H1 (cell line): Measurements from ENCODE around the gene C2orf42. TPM values are rescaled to one million over a fixed set of nuclear protein-coding genes. Genes with fewer than 3 reads are reported as not detected.

Experiments
- CTCF ChIA-PET: fragments of 300-600 bp; sonication (Branson Sonifier 250); formaldehyde crosslinking; loops from one replicate; lab custom pipeline; 2021; ENCODE audit not compliant: partially characterized antibody; lab: Charles Lee
- POLR2A ChIA-PET: fragments of 300-600 bp; sonication (Branson Sonifier 250); formaldehyde crosslinking; loops from one replicate; lab custom pipeline; 2021; ENCODE audit warnings: inconsistent platforms; ENCODE audit not compliant: partially characterized antibody; lab: Charles Lee
- DNase-seq, 2 experiments: peaks; one replicate each; pipeline versions ENCODE4 v3.0.0 to v3.0.0-alpha.2; 2010 to 2022; ENCODE audit warnings: low spot score in 2 of 2, low read depth in 1 of 2, mixed read lengths in 1 of 2
- FAIRE-seq: peaks from 2 replicates; lab custom pipeline; 2011; peaks lifted over from hg19 to GRCh38; lab: Jason Lieb, UNC
- H2AFZ ChIP-seq: 2 replicates; pipeline ENCODE4 v1.8.1; 2012; ENCODE audit warnings: low read length, inconsistent platforms
- H2AK5ac ChIP-seq: 2 replicates; pipeline ENCODE4 v1.6.1; 2013; ENCODE audit warnings: low read depth, low read length
- H2BK120ac ChIP-seq: replicated peaks from 2 replicates; pipeline ENCODE3; 2013; ENCODE audit warnings: low read depth, low read length, inconsistent platforms
- H2BK12ac ChIP-seq: 2 replicates; pipeline ENCODE4 v1.6.1; 2013; ENCODE audit warnings: low read depth, low read length
- H2BK15ac ChIP-seq: 2 replicates; pipeline ENCODE4 v1.6.1; 2013; ENCODE audit warnings: low read length
- H2BK20ac ChIP-seq: 2 replicates; pipeline ENCODE4 v1.6.1; 2013; ENCODE audit warnings: low read length
- H2BK5ac ChIP-seq: 2 replicates; pipeline ENCODE4 v1.6.1; 2013; ENCODE audit warnings: low read depth, low read length
- H3K14ac ChIP-seq: 2 replicates; pipeline ENCODE4 v1.6.1; 2013; ENCODE audit warnings: inconsistent platforms; ENCODE audit not compliant: insufficient read length
- H3K18ac ChIP-seq: 2 replicates; pipeline ENCODE4 v1.6.1; 2013; ENCODE audit warnings: low read length; ENCODE audit errors: extremely low read depth
- H3K23ac ChIP-seq: 2 replicates; pipeline ENCODE4 v1.6.1; 2013; ENCODE audit warnings: inconsistent platforms; ENCODE audit not compliant: insufficient read length
- H3K23me2 ChIP-seq: 2 replicates; pipeline ENCODE4 v1.6.1; 2013; ENCODE audit warnings: low read depth, low read length
- H3K27ac ChIP-seq: 2 replicates; pipeline ENCODE4 v1.6.1; 2011; ENCODE audit warnings: low read depth, low read length, inconsistent platforms
- H3K27me3 ChIP-seq, 4 experiments: replicated peaks in 1 of 4; 1 replicate in 1 of 4; 2 replicates in 3 of 4; pipeline versions ENCODE4 v1.6.1 to v1.8.1; 2011 to 2013; ENCODE audit warnings: low read length in 3 of 4, mild to moderate bottlenecking in 3 of 4, inconsistent platforms in 2 of 4, mixed read lengths in 2 of 4, moderate library complexity in 1 of 4; ENCODE audit not compliant: control insufficient read depth in 3 of 4, insufficient read depth in 3 of 4; ENCODE audit errors: extremely low read depth in 1 of 4
- H3K36me3 ChIP-seq, 4 experiments: 2 replicates each; pipeline versions ENCODE4 v1.6.1 to v1.8.1; 2011 to 2013; ENCODE audit warnings: mild to moderate bottlenecking in 4 of 4, low read length in 3 of 4, moderate library complexity in 2 of 4, control low read depth in 1 of 4, inconsistent platforms in 1 of 4; ENCODE audit not compliant: insufficient read depth in 4 of 4, control insufficient read depth in 2 of 4
- H3K4ac ChIP-seq: replicated peaks from 2 replicates; pipeline ENCODE3; 2013; ENCODE audit warnings: low read length, low read depth, mixed read lengths, inconsistent platforms; ENCODE audit not compliant: insufficient read length
- H3K4me1 ChIP-seq, 4 experiments: replicated peaks in 1 of 4; 1 replicate in 1 of 4; 2 replicates in 3 of 4; pipeline versions ENCODE4 v1.6.1 to v1.8.1; 2011 to 2013; ENCODE audit warnings: low read length in 3 of 4, inconsistent platforms in 2 of 4, mixed read lengths in 1 of 4; ENCODE audit not compliant: insufficient read depth in 4 of 4, control insufficient read depth in 3 of 4
- H3K4me2 ChIP-seq, 2 experiments: 2 replicates each; pipeline versions ENCODE4 v1.6.1 to v1.8.1; 2011 to 2013; ENCODE audit warnings: low read depth in 2 of 2, low read length in 2 of 2, control low read depth in 1 of 2, inconsistent platforms in 1 of 2, mild to moderate bottlenecking in 1 of 2; ENCODE audit not compliant: insufficient read depth in 1 of 2
- H3K4me3 ChIP-seq, 4 experiments: fragments of 200-600, 300-600 bp in 1 of 4; sonication (generic), shearing (Covaris generic), sonication (Bioruptor Twin) in 1 of 4; 2 replicates each; pipeline versions ENCODE4 v1.5.1 to v1.8.1; 2011 to 2016; ENCODE audit warnings: low read length in 4 of 4, low read depth in 3 of 4, control low read depth in 2 of 4, inconsistent platforms in 2 of 4, mild to moderate bottlenecking in 2 of 4, mixed read lengths in 1 of 4, moderate library complexity in 1 of 4; ENCODE audit not compliant: insufficient read depth in 2 of 4; ENCODE audit errors: extremely low read depth in 1 of 4
- H3K56ac ChIP-seq: replicated peaks from 2 replicates; pipeline ENCODE3; 2013; ENCODE audit warnings: low read depth, mild to moderate bottlenecking, mixed read lengths, low read length, inconsistent platforms; ENCODE audit not compliant: insufficient read length
- H3K79me1 ChIP-seq: 2 replicates; pipeline ENCODE4 v1.6.1; 2013; ENCODE audit warnings: low read depth, low read length, control low read depth
- H3K79me2 ChIP-seq, 2 experiments: 2 replicates each; pipeline versions ENCODE4 v1.6.1 to v1.8.1; 2012 to 2013; ENCODE audit warnings: low read length in 2 of 2, mild to moderate bottlenecking in 2 of 2, inconsistent platforms in 1 of 2; ENCODE audit not compliant: insufficient read depth in 2 of 2, control insufficient read depth in 1 of 2
- H3K9ac ChIP-seq, 4 experiments: replicated peaks in 1 of 4; 1 replicate in 1 of 4; 2 replicates in 3 of 4; pipeline versions ENCODE4 v1.6.1 to v1.8.1; 2011 to 2013; ENCODE audit warnings: low read depth in 3 of 4, low read length in 3 of 4, control low read depth in 2 of 4, mild to moderate bottlenecking in 2 of 4, moderate library complexity in 2 of 4, inconsistent platforms in 1 of 4; ENCODE audit errors: extremely low read depth in 1 of 4
- H3K9me3 ChIP-seq, 2 experiments: 2 replicates each; pipeline versions ENCODE4 v1.6.1 to v1.8.1; 2012 to 2013; ENCODE audit warnings: mild to moderate bottlenecking in 2 of 2, moderate library complexity in 2 of 2, control low read depth in 1 of 2, inconsistent platforms in 1 of 2, low read depth in 1 of 2, low read length in 1 of 2, mixed read lengths in 1 of 2; ENCODE audit not compliant: insufficient read depth in 2 of 2
- H4K20me1 ChIP-seq, 2 experiments: replicated peaks in 1 of 2; 2 replicates each; pipeline versions ENCODE3 to v1.8.1; 2011 to 2013; ENCODE audit warnings: inconsistent platforms in 2 of 2, low read length in 2 of 2, mild to moderate bottlenecking in 1 of 2; ENCODE audit not compliant: insufficient read depth in 2 of 2, control insufficient read depth in 1 of 2
- H4K5ac ChIP-seq: 2 replicates; pipeline ENCODE4 v1.6.1; 2013; ENCODE audit warnings: low read length, low read depth, mixed read lengths, inconsistent platforms; ENCODE audit not compliant: insufficient read length
- H4K8ac ChIP-seq: 2 replicates; pipeline ENCODE4 v1.8.0; 2013; ENCODE audit warnings: mild to moderate bottlenecking, moderate library complexity, low read length, inconsistent platforms; ENCODE audit not compliant: insufficient read depth; ENCODE audit errors: extremely low read depth
- H4K91ac ChIP-seq: replicated peaks from 2 replicates; pipeline ENCODE3; 2013; ENCODE audit warnings: low read length, mixed read lengths, inconsistent platforms; ENCODE audit not compliant: insufficient read length
- KDM5A ChIP-seq: fragments of 200-600 bp; IDR thresholded peaks from 2 replicates; pipeline ENCODE4 v1.7.1; 2012; ENCODE audit warnings: mild to moderate bottlenecking, low read length, inconsistent platforms, mixed read lengths
- POLR2A ChIP-seq, 2 experiments: IDR thresholded peaks; 1 replicate in 1 of 2; 2 replicates in 1 of 2; pipeline ENCODE4 v1.6.1; 2011; ENCODE audit warnings: low read depth in 2 of 2, low read length in 2 of 2, mild to moderate bottlenecking in 2 of 2; ENCODE audit errors: control extremely low read depth in 1 of 2
- POLR2AphosphoS5 ChIP-seq: IDR thresholded peaks from 2 replicates; pipeline ENCODE4 v1.6.1; 2011; ENCODE audit warnings: low read depth, low read length
- SP4 ChIP-seq: IDR thresholded peaks from 2 replicates; pipeline ENCODE4 v1.6.1; 2012; ENCODE audit warnings: low read length, inconsistent platforms
- ZNF274 ChIP-seq: IDR thresholded peaks from 2 replicates; pipeline ENCODE4 v1.7.0; 2012; ENCODE audit warnings: low read length, borderline replicate concordance; ENCODE audit errors: extremely low read depth
- WGBS, 2 experiments: shearing (Covaris generic) in 1 of 2; methylation state at CpG; one replicate each; pipeline versions ENCODE4 v1.1.6 to v1.1.7; 2013 to 2015; ENCODE audit warnings: low lambda C conversion rate in 2 of 2, mixed read lengths in 2 of 2, inconsistent platforms in 1 of 2, low coverage in 1 of 2, missing lambda C conversion rate in 1 of 2; ENCODE audit not compliant: insufficient replicate concordance in 2 of 2, insufficient coverage in 1 of 2, insufficient read length in 1 of 2; ENCODE audit errors: extremely low coverage in 1 of 2, missing lambda C conversion rate in 1 of 2; 5-methylcytosine and 5-hydroxymethylcytosine counted together
- polyA plus RNA-seq, 7 experiments: library from polyadenylated mRNA; depleted of rRNA in 3 of 7; stranded (reverse) in 5 of 7; unstranded in 2 of 7; fragments of >200 nt in 5 of 7; fragments of 200-250 nt in 2 of 7; gene quantifications; 1 replicate in 5 of 7; 2 replicates in 1 of 7; 4 replicates in 1 of 7; pipeline versions ENCODE4 v1.2.1 to v1.2.3, GENCODE V29; 2011 to 2013; ENCODE audit warnings: missing spikeins in 2 of 7, mixed read lengths in 2 of 7
- total RNA-seq: library from RNA; stranded (reverse); fragmentation: NEBNext Ultra II Directional; extraction: Animal tissue kit (Norgen Biotek cat#: 25700); gene quantifications from 2 replicates; pipeline ENCODE4 v1.2.1, GENCODE V29; 2021

The C2orf42 gene
- total and polyA plus RNA-seq, 2 of the 8 experiments (the other 6 are each of a cell fraction or from before 2014, with no cell fraction given), result 3.9 to 10.7 TPM

GRCh38 chr2:70204452-70204851 lies 13.6 kb upstream of the C2orf42 start:
- TF ChIP-seq KDM5A, result no peak
- TF ChIP-seq ZNF274, result no peak
- no peak for TF ChIP-seq SP4
- no peak for TF ChIP-seq POLR2AphosphoS5
- no peak for TF ChIP-seq POLR2A (IDR thresholded peaks at IDR 0.05; ENCODE audit: control extremely low read depth in 1 of 2, low read depth in 2 of 2, low read length in 2 of 2)
- Histone ChIP-seq H2BK120ac (no peak overlapping the region), H2BK12ac (no peak overlapping the region), H3K79me2 (no peaks in the 10 kb centered on the region), H4K91ac (no peak overlapping the region), H3K23ac (no peak overlapping the region), H2AK5ac (no peak overlapping the region), H3K4ac (no peak overlapping the region), H3K4me2 (no peak overlapping the region), H3K36me3 (peaks cover 0 to 1% (median 0%) of the 10 kb centered on the region in 4 experiments; a peak in 1 of 8 replicates), H3K4me1 (no peaks in the 10 kb centered on the region; a peak in 1 of 7 replicates), H3K23me2 (no peaks in the 10 kb centered on the region), H2BK5ac (no peak overlapping the region), H3K79me1 (no peaks in the 10 kb centered on the region), H3K14ac (no peak overlapping the region), H3K18ac (no peak overlapping the region), H3K56ac (no peak overlapping the region), H2BK20ac (no peak overlapping the region), H3K9ac (no peak overlapping the region), H3K9me3 (no peaks in the 10 kb centered on the region), H4K8ac (no peak overlapping the region), H4K20me1 (peaks cover 0 to 1% of the 10 kb centered on the region in 2 experiments), H3K27ac (no peak overlapping the region), H4K5ac (no peak overlapping the region), H3K27me3 (no peaks in the 10 kb centered on the region), H2AFZ (no peak overlapping the region), H3K4me3 (no peak overlapping the region), H2BK15ac (no peak overlapping the region)
- 94% methylated on average over 8 of the region's 8 CpGs; no CpG with 5 or more reads in 1 of the 2 experiments for WGBS, 2 experiments
- CTCF ChIA-PET, result no interaction called here
- DNase-seq, result no peak
- POLR2A ChIA-PET, result interaction anchor here (1.6 to 2.5 kb wide), 6 partner anchors 9 to 36 kb away, joined by 3 to 9 read pairs (median 4); partner anchors contain the start of gene C2orf42
- no peak for FAIRE-seq
